ENCODE measurements around the gene SLC9C2.
"Not testable (repeated sequence)": the region's sequence is repeated elsewhere in the genome, so short reads cannot be mapped to it uniquely, and the experiment has no call there.

Gene SLC9C2

DNA sequence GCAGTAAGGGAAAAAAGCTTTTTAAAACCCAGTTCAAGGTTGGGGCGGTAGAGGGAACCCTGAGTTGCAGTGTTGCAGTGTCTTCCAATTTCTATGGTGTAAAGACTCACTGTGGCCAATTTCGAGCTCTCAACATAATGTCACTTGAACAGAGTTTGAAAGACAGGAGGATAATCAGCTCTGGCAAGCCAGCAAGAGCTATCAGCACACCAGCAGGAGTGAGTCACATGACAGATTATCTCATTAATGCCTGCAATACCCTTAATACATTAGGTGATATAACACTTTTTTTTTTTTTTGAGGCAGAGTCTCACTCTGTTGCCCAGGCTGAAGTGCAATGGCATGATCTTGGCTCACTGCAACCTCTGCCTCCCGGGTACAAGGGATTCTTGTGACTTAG is 22.8 kb downstream of the SLC9C2 start:
- no peak for DNase-seq (ENCODE audit: low read depth, low spot score)

DNA sequence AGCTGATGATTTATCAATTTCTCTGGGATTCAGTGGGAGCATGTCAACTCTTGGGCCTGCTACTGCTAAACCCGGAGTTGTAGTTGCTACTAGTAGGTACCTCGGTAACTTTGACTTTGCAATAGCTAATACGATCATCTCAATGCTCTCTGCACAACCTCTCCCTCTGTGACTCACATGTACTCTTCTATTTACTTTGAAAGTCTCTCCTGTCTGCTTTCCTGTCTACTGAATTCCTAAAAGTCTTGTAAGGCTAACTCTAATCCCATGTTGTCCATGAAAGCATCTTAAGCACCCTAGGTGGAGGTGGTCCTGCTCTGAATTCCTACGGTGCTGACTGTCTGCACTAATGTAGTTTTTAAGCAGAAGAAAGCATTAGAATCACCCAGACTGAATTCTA is 29.3 kb downstream of the SLC9C2 start:
- DNase-seq (ENCODE audit: low read depth, low spot score), result no peak

DNA sequence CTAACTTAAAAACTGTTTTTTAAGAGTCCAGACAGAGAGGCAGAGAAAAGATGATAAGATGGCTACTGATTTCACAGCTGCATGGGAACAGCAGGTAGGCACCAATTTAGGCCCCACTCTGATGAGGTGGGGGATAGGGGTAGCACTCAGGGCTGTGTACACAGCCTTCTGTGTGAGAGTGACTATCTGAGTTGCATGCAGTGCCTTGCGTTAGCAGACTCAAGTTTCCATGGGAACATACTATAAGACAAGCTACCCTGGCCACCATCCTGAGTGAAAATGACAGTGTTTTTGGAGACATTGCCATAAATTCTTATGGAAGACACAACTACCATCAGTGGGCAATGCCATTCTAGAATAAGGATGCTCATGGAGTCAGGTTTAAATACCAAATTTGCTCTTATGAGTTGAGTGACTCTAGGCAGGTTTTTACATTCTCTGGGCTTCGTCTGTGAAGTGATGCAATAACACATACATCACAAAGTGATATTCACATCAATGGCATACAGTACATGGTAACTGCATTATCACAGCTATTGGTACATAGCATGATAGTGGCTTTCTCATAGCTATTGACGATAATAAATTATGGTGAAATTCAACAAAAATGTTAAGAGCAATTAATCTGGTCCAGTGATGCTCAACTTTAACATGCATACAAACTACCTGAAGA is 30.5 kb downstream of the SLC9C2 start:
- no peak for DNase-seq (ENCODE audit: low read depth, low spot score)

DNA sequence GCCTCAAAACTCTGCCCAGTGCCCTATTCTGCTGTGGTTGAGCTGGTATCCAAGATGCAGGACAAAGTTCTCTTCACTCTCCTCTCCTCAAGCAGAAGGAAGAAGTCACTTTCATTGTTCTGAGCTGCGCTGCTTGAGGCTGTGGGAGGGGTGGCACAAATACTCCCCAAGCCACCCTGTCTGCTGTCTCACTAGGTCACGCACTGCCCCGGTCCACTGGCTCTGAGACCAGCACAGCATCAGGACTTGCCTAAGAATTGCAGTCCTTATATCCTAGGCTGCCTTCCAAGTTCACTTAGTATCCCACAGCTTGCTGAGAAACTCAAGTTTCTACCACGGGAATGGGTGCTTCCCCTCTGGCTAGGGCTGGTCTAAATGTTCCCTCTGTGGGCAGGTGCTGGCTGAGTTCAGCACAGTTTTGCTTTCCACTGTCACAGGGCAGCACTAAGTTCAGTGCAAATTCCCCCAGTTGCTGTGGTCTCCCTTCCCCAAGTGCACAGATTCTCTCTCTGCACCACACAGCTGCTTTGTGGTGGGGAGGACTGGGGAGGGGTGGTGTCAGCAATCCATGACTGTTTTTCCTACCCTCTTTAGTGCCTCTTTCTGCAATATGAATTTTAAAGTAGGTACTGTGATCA is 32.4 kb downstream of the SLC9C2 start:
- no peak for DNase-seq (ENCODE audit: low read depth, low spot score)

DNA sequence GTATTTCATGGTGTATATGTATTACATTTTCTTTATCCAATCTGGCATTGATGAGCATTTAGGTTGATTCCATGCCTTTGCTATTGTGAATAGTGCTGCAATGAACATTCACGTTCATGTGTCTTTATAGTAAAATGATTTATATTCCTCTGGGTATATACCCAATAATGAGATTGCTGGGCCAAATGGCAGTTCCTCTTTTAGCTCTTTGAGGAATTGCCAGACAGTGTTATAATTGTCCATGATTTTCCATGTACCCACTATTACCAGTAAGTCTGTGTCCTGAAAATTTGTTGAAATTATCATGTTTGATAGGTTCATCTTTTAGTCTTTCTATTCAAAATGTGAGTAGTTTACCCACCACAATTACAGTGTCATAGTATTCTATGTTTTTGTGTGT is 34.4 kb downstream of the SLC9C2 start:
- no peak for DNase-seq (ENCODE audit: low read depth, low spot score)

DNA sequence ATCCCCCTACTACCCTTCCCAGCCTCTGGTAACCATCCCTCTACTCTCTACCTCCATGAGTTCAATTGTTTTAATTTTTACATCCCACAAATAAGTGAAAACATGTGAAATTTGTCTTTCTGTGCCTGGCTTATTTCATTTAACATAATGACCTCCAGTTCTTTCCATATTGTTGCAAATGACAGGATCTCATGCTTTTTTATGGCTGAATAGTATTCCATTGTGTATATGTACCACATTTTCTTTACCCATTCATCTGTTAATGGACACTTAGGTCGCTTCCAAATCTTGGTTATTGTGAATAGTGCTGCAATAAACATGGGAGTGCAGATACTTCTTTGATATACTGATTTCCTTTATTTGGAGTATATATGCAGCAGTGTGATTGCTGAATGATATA is 39.0 kb downstream of the SLC9C2 start:
- DNase-seq (ENCODE audit: low read depth, low spot score), result not testable (repeated sequence)

DNA sequence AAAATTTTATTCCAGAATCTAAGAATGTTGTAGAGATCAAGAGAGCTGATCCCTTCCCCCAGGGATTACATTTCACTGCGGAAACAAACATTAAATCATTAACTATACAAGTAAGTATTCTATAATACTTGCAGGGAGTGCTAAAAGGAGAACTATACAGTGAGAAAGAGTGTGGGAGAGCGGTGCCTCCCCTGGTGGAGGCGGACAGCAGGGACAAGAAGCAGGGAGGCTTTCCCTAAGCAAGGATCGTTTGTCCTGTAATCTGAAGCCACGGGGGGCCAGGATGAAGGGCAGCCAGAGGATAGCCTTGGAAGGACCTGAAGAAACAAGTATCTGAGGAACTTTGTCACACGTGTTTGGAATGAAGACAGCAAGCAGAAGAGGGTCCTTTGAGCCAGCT is 40.1 kb downstream of the SLC9C2 start:
- DNase-seq (ENCODE audit: low read depth, low spot score), result peak; percentile 16

DNA sequence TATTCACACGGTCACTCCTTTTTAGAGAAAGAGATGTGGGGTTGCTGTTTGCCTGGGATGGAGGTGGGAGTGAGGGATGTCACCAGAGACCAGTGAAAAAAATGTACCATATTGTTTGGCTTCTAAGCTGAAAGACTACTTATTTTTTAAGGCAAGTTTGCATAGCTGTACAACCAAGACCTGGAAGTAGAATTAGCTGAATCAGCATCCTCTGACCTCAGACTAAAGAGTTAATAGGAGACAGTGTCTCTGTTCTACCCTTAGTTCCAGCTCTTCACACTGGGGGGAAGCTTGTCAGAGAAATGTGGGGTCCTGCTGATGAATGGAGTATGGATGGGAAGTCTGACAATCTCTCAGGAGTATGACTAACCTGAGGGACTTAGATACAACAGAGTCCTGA is 41.6 kb downstream of the SLC9C2 start:
- DNase-seq (ENCODE audit: low read depth, low spot score), result no peak

DNA sequence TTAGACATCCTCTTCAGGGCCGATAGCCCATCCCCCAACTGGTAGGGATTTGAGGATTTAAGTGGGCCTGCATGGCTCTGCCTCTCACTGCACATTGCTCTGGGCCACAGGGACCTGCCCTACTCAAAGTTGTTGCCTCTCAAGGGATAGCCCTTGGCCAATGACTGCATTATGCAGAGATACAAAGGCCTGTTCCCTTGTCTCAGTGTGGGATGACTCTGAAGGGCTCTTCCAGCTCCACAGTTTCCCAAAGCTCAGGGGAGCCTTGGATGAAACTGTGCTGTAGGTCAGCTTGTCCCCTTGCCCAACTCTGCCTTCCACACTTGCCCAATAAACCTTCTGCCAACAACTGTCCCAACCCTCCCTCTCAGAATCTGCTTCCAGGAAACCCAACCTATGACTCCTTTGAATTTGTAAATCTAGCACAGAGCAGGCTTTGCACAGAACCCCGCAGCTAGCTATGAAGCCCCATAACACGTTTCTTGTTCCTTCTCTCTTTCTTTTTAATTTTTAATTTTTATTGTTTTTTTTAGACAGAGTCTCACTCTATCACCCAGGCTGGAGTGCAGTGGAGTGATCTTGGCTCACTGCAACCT is 42.5 kb downstream of the SLC9C2 start:
- DNase-seq (ENCODE audit: low read depth, low spot score), result no peak

DNA sequence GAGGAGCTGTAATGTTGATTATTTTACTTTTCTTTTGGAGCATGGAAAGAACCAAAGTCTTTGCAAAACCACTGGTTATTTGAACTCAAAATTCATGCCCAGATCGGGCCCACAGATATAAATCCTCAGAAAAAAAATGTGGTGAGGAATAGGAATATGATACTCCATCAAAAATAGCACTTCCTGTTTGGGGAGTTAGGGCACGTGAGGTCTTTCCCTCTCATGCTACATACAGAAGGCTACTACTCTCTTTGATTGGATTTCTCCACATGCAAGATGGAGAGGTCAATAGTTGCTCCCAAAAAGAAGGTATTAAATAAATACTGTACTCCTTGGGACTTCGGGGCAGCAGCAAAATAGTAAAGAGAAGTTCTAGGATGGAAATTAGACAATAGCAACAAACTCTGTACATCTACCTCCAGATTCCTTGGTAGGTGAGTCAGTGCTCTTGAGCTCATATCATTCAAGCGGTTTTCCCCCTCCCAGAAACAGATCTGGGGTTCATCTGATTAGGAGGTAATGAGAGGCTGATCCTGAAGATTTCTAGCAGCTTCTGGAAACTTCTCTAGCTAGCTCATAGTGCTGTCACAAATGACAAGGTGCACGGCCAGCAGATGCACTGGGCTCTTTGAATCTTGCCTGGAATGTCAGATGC is 47.1 kb downstream of the SLC9C2 start:
- no peak for DNase-seq (ENCODE audit: low read depth, low spot score)

DNA sequence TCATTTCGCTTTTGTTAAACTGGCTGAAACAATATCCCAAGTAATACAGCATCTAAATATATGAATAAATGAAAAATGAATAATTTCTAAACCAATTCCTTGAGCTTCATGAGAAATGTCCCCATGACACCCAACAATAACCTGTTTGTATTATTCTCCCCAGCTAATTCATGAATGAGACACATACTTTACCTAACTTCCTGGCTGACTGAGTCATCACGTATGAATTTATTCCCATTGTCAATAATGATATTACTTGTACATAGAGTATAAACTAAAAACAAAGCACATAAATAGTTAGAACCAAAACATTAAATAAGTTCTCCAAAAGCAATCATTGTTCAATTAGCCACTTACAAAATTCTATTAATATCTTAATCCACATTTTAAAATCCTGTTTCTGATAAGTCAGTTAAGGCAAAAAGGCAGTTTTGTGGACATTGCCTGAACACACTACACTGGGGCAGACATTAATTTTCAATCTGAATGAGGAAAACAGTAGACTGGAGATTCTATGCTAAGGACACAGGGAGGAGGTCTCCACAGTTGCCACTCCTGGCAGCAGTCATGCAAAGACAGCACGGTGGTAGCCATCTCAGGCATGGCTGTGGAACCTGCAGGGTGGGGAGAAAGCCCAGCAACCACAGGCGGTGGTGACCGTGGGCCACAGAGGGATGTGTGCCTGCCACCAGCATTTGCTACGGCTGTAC is 48.2 kb downstream of the SLC9C2 start:
- DNase-seq (ENCODE audit: low read depth, low spot score), result no peak

DNA sequence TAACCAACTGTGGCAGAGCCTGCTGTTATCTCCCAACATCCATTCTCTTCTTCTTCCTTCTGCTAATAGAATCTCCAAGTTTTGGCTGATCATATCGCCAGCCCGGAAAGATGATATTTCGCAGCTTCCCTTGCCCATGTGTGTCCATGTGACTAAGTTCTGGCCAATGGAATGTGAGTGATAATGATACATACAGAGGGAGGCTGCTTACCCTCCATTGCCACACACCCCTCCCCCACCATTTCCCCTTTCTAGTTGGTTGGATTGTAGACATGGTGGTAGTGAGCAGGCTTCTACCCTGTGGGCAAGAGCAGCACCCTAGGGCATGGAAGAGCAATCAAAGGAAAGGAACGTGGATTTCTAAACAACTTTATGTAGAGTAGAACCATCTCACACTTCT is 48.8 kb downstream of the SLC9C2 start:
- no peak for DNase-seq (ENCODE audit: low read depth, low spot score)

DNA sequence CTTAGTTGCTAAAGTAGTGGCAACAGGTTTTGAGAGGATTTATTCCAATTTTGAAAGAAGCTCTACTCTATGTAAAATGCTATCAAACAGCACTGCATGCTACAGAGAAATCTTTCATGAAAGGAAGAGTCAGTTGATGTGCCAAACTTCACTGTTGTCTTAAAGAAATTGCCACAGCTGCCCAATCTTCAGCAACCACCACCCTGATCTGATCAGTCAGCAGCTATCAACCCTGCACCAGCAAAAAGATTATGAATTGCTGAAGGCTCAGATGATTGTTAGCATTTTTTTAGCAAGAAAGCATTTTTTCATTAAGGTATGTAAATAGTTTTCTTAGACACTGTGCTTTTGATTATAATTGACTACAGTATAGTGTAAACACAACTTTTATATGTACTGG is 49.6 kb downstream of the SLC9C2 start:
- no peak for DNase-seq (ENCODE audit: low read depth, low spot score)

DNA sequence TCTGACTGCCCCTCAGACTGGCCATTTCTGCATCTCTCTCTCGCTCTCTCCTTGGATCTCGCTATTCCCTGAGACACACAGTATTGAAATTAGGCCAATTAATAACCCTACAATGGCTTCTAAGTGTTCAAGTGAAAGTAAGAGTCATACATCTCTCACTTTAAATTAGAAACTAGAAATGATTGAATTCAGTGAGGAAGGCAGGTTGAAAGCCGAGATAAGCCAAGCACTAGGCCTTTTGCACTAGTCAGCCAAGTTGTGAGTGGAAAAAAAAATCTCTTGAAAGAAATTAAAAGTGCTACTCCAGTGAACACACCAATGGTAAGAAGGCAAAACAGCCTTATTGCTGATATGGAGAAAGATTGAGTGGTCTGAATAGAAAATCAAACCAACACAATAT is 51.2 kb downstream of the SLC9C2 start:
- DNase-seq (ENCODE audit: low read depth, low spot score), result no peak

DNA sequence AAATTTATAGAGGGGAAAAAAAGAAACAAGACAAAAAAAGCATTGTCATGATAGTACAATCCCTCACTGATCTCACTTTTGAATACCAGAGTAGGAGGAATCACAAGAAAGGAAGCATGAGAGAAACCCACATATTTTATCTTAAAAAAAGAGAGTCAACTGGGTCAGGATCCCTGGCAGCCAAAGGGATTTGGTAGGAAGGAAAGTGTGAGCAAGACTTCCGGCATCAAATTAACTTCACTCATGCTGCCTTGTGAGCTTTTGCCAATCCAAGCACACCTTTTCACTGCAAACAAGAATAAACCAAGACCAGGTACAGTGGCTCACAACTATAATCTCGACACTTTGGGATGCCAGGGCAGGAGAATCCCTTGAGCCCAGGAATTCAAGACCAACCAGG is 53.1 kb downstream of the SLC9C2 start:
- DNase-seq (ENCODE audit: low read depth, low spot score), result no peak

DNA sequence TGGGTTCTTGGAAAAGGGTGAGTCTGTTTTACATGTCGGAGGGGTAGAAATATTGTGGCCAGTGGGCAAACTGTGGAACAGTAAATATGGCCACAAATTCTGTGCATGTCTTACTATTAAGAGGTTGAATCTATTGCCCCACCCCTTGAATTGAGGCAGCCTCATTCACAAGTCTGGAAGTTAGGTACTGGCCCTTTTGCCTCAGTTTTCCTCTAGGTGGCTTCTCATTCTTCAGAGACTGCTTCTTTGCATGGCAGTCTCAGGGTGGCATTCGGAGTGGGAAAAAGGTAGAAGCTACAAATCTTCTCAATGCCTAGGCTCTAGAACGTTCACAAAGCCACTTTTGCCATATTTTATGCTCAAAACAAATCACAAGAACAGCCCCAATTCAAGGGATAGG is 57.2 kb downstream of the SLC9C2 start:
- DNase-seq (ENCODE audit: low read depth, low spot score), result no peak

DNA sequence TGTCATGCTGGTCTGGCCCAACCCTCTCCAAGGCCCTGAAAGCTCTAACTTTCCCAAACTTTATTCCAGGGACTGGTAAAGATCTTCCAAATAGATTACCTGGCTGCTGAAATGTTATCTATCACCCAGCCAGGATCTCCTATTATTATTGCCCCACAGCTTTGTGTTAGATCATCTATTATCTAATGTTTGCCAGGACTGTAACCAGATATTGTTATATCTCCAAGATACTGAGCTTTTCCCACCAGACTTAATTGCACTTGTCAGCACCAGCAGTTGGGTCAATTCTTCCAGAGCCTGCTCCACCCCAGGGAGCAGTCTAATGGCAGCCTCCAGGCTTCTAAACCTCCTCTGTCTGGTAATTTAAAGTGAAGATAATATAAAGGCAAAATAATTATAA is 66.6 kb downstream of the SLC9C2 start:
- DNase-seq (ENCODE audit: low read depth, low spot score), result no peak

DNA sequence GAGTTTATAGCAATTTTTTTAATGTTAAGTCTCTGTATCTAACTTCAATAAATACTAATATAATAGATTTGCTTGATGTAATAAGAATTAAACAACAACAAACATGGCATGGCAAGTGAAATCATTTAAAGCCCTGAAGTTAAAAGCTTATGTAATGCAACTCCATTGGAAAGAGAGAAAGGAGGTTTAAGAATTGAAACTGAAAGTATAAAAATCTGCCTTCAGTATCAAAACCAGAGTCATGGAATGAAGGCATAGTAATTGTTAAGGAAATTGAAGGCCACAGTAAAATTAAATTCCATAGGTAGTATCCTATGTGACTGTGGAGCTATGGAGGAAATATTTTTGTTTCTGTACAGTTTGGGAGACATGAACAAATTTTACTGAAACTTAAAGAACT is 70.6 kb downstream of the SLC9C2 start:
- DNase-seq (ENCODE audit: low read depth, low spot score), result no peak

DNA sequence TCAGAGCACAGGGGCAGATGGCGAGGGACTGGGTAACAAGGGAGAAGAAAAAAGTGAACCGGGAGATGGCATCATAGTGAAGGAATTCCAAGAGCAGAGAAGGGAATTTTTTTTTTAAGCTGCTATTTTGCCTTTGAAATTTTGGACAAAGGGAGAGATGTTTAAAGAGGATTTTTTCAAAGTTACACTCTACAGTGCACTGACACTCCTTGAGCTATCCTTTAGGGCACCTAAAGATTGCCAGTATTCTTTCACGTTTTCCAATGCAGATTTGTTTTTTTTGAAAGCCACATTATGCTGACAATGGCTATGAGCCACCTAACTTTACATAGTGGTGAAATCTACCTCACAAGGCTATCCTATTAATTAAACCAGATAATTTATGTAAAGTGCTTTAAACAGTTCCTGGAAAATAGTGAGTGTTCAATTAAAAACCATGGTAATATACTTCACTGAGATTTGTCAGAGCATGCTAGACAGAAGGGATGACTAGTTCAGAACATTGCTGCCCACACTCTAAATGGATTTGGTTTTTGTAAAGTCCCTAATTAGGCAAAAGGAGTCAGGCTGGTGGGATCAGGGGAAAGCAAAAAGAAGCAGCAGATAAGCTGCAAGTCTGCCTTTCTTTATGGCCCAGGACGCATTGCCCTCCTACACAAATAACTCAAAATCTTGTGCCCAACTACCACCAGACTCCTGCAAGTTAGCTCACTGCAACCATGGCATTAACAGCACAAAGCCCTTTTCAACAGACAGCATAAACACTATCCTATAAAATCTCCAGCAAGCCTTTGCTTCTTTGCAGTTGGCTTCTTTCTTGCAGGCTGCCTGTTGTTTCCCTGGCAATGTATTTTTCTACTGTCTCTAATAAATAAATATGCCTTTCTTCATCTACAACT is 71.8 kb downstream of the SLC9C2 start:
- DNase-seq (ENCODE audit: low read depth, low spot score), result no peak

DNA sequence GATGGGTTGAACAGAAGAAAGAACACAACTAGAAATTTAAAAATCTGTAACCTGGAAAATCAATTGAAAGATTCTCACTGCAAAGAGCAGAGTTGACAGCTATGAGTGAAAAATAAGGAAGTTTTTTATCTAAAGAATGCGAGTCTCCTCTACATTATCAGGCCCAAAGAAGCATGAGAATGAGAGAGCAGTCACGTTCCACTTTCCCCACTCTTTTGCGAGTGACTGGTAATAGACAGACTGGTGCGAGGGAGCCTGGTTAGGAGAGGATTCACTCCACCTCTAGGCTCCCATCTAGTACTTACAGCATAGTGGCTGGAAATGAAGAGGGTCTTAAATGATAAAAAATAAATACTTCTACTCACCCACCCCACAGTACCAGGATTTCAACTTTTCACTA is 73.8 kb downstream of the SLC9C2 start:
- no peak for DNase-seq (ENCODE audit: low read depth, low spot score)

DNA sequence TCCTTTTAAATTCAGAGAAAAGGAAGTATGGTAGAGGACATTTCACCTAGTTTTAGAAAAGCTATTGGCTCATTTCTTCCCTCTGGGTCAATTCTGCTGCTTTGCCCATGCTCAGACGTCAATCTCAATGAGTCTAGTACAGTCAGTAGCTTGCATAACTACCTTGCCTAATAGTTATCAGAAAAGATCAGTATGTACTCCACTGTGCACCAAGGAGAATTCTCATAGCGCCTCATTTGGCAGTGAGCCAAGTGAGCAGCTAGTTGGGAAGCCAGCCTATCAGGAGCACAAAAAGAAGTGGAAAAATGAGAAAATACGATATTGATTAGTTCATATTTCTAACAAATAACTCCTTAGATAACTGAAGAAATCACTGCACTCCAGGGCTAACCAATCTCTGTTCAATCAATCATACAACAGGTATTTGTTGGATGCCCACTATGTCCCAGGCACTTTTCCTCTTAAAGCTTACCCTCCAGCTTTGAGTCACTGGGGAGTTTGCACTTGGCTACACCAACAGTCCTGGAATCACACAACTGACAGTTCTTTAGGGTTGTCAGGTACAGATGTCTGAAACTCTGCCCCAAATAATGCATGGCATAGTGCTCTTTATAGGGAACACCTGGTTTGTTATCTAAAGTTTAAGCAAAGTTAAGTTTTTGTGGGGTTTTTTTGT is 75.6 kb downstream of the SLC9C2 start:
- DNase-seq (ENCODE audit: low read depth, low spot score), result no peak

All from ELF-1 (cell line).